ENCODE results near the gene KLHDC1.

The KLHDC1 gene

GRCh38 chr14:49783394-49784014 is 90.6 kb downstream of the KLHDC1 start:
- Histone ChIP-seq H3K4me2 (ENCODE audit: low read depth, low read length, poor library complexity, severe bottlenecking) (no peak overlapping the region), H4K20me1 (ENCODE audit: insufficient read depth, low read length, poor library complexity, severe bottlenecking) (no peaks in the 10 kb centered on the region), H3K9ac (ENCODE audit: low read depth, low read length, poor library complexity, severe bottlenecking) (no peak overlapping the region), H3K79me2 (ENCODE audit: insufficient read depth, low read length) (no peaks in the 10 kb centered on the region), H3K27me3 (ENCODE audit: insufficient read depth, low read length, poor library complexity, severe bottlenecking) (no peaks in the 10 kb centered on the region), H3K9me2 (replicated peaks; ENCODE audit: low read depth, low read length) (no peaks in the 10 kb centered on the region), H3K4me3 (ENCODE audit: low read length, poor library complexity, severe bottlenecking) (no peak overlapping the region), H3K36me3 (ENCODE audit: insufficient read depth, low read length) (peaks cover 97% of the 10 kb centered on the region), H3K4me1 (ENCODE audit: insufficient read depth, low read length, poor library complexity, severe bottlenecking) (no peaks in the 10 kb centered on the region), H3K9me3 (ENCODE audit: insufficient read depth, low read depth, low read length) (no peaks in the 10 kb centered on the region), H2AFZ (ENCODE audit: low read length) (no peak overlapping the region), H3F3A (ENCODE audit: low read depth) (no peaks in the 10 kb centered on the region)
- TF ChIP-seq CTCF (conservative IDR thresholded peaks at IDR 0.05; ENCODE audit: low read length) (no peak), EZH2phosphoT487 (IDR thresholded peaks at IDR 0.05; ENCODE audit: borderline replicate concordance) (no peak)

GRCh38 chr14:49786315-49786714 is 93.4 kb downstream of the KLHDC1 start:
- Histone ChIP-seq H3K9me2 (replicated peaks; ENCODE audit: low read depth, low read length) (no peaks in the 10 kb centered on the region), H3K4me3 (ENCODE audit: low read length, poor library complexity, severe bottlenecking) (no peak overlapping the region), H3K27me3 (ENCODE audit: insufficient read depth, low read length, poor library complexity, severe bottlenecking) (no peaks in the 10 kb centered on the region), H2AFZ (ENCODE audit: low read length) (no peak overlapping the region), H3F3A (ENCODE audit: low read depth) (no peaks in the 10 kb centered on the region), H3K4me1 (ENCODE audit: insufficient read depth, low read length, poor library complexity, severe bottlenecking) (no peaks in the 10 kb centered on the region), H3K9me3 (ENCODE audit: insufficient read depth, low read depth, low read length) (no peaks in the 10 kb centered on the region), H3K36me3 (ENCODE audit: insufficient read depth, low read length) (peaks cover 98% of the 10 kb centered on the region), H3K9ac (ENCODE audit: low read depth, low read length, poor library complexity, severe bottlenecking) (no peak overlapping the region), H4K20me1 (ENCODE audit: insufficient read depth, low read length, poor library complexity, severe bottlenecking) (no peaks in the 10 kb centered on the region), H3K4me2 (ENCODE audit: low read depth, low read length, poor library complexity, severe bottlenecking) (no peak overlapping the region), H3K79me2 (ENCODE audit: insufficient read depth, low read length) (no peaks in the 10 kb centered on the region)
- TF ChIP-seq CTCF (conservative IDR thresholded peaks at IDR 0.05; ENCODE audit: low read length) (no peak), EZH2phosphoT487 (IDR thresholded peaks at IDR 0.05; ENCODE audit: borderline replicate concordance) (no peak)

- Histone ChIP-seq H3K4me1 (ENCODE audit: insufficient read depth, low read length, poor library complexity, severe bottlenecking) (no peaks in the 10 kb centered on the region), H3K9ac (ENCODE audit: low read depth, low read length, poor library complexity, severe bottlenecking) (no peak overlapping the region), H3K4me3 (ENCODE audit: low read length, poor library complexity, severe bottlenecking) (no peak overlapping the region), H3K4me2 (ENCODE audit: low read depth, low read length, poor library complexity, severe bottlenecking) (no peak overlapping the region), H3K79me2 (ENCODE audit: insufficient read depth, low read length) (no peaks in the 10 kb centered on the region), H3K9me3 (ENCODE audit: insufficient read depth, low read depth, low read length) (no peaks in the 10 kb centered on the region), H2AFZ (ENCODE audit: low read length) (no peak overlapping the region), H3K27me3 (ENCODE audit: insufficient read depth, low read length, poor library complexity, severe bottlenecking) (no peaks in the 10 kb centered on the region), H3K9me2 (replicated peaks; ENCODE audit: low read depth, low read length) (no peaks in the 10 kb centered on the region), H3K36me3 (ENCODE audit: insufficient read depth, low read length) (peaks cover 91% of the 10 kb centered on the region), H4K20me1 (ENCODE audit: insufficient read depth, low read length, poor library complexity, severe bottlenecking) (no peaks in the 10 kb centered on the region), H3F3A (ENCODE audit: low read depth) (no peaks in the 10 kb centered on the region)
- TF ChIP-seq EZH2phosphoT487 (IDR thresholded peaks at IDR 0.05; ENCODE audit: borderline replicate concordance) (no peak), CTCF (conservative IDR thresholded peaks at IDR 0.05; ENCODE audit: low read length) (no peak)
Measured at GRCh38 chr14:49792618-49793017, 99.7 kb downstream of the KLHDC1 start.
